ENCODE results near the gene ERG28. TPM values are rescaled to one million over a fixed set of nuclear protein-coding genes. Genes with fewer than 3 reads are reported as not detected.

Gene ERG28
- total RNA-seq, 1 donor from 2014 or later = 28.4 TPM

DNA sequence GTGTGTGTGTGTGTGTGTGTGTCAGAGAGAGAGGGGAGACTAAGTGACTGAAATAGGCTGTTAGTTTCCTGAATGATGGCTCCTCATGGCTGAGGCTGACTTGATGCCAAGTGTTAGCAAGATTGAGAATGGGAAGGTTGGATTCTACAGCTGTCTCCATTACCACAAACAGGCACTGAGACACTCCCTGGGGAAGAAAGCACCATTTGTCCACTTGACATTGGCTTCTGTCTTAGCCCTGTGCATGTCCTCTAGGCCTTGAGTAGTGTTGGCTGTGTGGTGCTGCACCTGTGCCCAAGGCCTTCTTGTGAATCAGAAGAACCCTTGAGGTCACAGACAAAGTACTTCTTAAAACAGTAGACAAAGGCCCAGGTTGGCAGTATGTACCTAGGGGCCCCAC lies 15.6 kb downstream of the ERG28 start:
- ChIA-PET POLR2A (no interaction called here), CTCF (interaction anchor here (1.5 kb wide), 1 partner anchor 9 kb away, joined by 5 read pairs; no protein-coding TSS in a partner anchor)
- Mint-ChIP-seq H3K27me3 (no peaks in the 10 kb centered on the region), H3K4me3 (no peak overlapping the region), H3K4me1 (no peaks in the 10 kb centered on the region), H3K27ac (no peak overlapping the region), H3K9me3 (no peaks in the 10 kb centered on the region), H3K36me3 (ENCODE audit: low read depth) (peaks cover 48% of the 10 kb centered on the region)
- DNase-seq (no peak), ATAC-seq (ENCODE audit: low read depth) (no peak)
- no peak for TF ChIP-seq CTCF (IDR thresholded peaks at IDR 0.05)
- intact Hi-C loops (cut with micrococcal nuclease) = no loop called here

GRCh38 chr14:75643985-75644384 lies 16.7 kb downstream of the ERG28 start:
- ChIA-PET POLR2A (no interaction called here), CTCF (no interaction called here)
- no peaks in the 10 kb centered on the region for H3K4me1 Mint-ChIP-seq
- intact Hi-C loops (cut with micrococcal nuclease) = no loop called here
- DNase-seq = no peak
- H3K4me3 Mint-ChIP-seq = no peak overlapping the region
- no peak for ATAC-seq (ENCODE audit: low read depth)
- H3K36me3 Mint-ChIP-seq (ENCODE audit: low read depth) = peaks cover 37% of the 10 kb centered on the region
- TF ChIP-seq CTCF (IDR thresholded peaks at IDR 0.05) = no peak
- H3K9me3 Mint-ChIP-seq = no peaks in the 10 kb centered on the region
- no peaks in the 10 kb centered on the region for H3K27me3 Mint-ChIP-seq
- H3K27ac Mint-ChIP-seq = no peak overlapping the region

- no peak for TF ChIP-seq CTCF (IDR thresholded peaks at IDR 0.05)
- no peaks in the 10 kb centered on the region for H3K27me3 Mint-ChIP-seq
- H3K27ac Mint-ChIP-seq = no peak overlapping the region
- intact Hi-C loops (cut with micrococcal nuclease) = no loop called here
- H3K4me1 Mint-ChIP-seq = no peaks in the 10 kb centered on the region
- H3K36me3 Mint-ChIP-seq (ENCODE audit: low read depth) = peaks cover 16% of the 10 kb centered on the region
- DNase-seq (no peak), ATAC-seq (ENCODE audit: low read depth) (no peak)
- no peak overlapping the region for H3K4me3 Mint-ChIP-seq
- CTCF ChIA-PET = no interaction called here
- H3K9me3 Mint-ChIP-seq = no peaks in the 10 kb centered on the region
- POLR2A ChIA-PET = no interaction called here
Measured at GRCh38 chr14:75640876-75641275, 19.8 kb downstream of the ERG28 start.

GRCh38 chr14:75636100-75636692 lies 24.5 kb downstream of the ERG28 start:
- Mint-ChIP-seq H3K9me3 (no peaks in the 10 kb centered on the region), H3K27ac (no peak overlapping the region), H3K4me3 (no peak overlapping the region), H3K4me1 (no peaks in the 10 kb centered on the region), H3K36me3 (ENCODE audit: low read depth) (no peaks in the 10 kb centered on the region), H3K27me3 (no peaks in the 10 kb centered on the region)
- ChIA-PET CTCF (interaction anchor here (1.5 kb wide), 1 partner anchor 18 kb away, joined by 5 read pairs; no protein-coding TSS in a partner anchor), POLR2A (interaction anchor here (0.6 kb wide), 1 partner anchor 32 kb away, joined by 6 read pairs; no protein-coding TSS in a partner anchor)
- DNase-seq (no peak), ATAC-seq (ENCODE audit: low read depth) (no peak)
- intact Hi-C loops (cut with micrococcal nuclease) = no loop called here
- TF ChIP-seq CTCF (IDR thresholded peaks at IDR 0.05) = no peak

DNA sequence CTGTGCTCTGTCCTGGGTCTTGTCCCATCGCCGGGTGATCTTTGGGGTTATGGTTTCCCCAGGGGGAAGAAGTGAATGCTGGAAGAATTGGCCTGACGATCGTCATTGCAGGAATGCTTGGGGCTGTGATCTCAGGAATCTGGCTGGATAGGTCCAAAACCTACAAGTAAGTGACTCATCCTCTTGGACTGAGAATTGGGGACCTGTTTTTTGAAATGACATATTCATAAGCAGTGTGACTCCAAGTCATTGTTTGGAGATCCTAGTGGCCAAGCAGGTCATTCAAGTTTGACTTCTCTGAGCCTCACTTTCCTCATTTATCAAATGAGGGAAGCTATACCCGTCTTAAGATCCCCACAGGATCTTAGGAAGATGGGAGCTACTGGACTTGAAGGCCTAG lies 25.8 kb downstream of the ERG28 start:
- H3K9me3 Mint-ChIP-seq = no peaks in the 10 kb centered on the region
- TF ChIP-seq CTCF (IDR thresholded peaks at IDR 0.05) = no peak
- no peaks in the 10 kb centered on the region for H3K36me3 Mint-ChIP-seq (ENCODE audit: low read depth)
- CTCF ChIA-PET = no interaction called here
- no peak overlapping the region for H3K27ac Mint-ChIP-seq
- intact Hi-C loops (cut with micrococcal nuclease) = no loop called here
- DNase-seq = no peak
- POLR2A ChIA-PET = no interaction called here
- H3K4me3 Mint-ChIP-seq = no peak overlapping the region
- no peak for ATAC-seq (ENCODE audit: low read depth)
- peaks cover 2% of the 10 kb centered on the region for H3K27me3 Mint-ChIP-seq
- H3K4me1 Mint-ChIP-seq = no peaks in the 10 kb centered on the region
